ENCODE measurements around the gene PPA2.

PPA2 gene

GRCh38 chr4:105389167-105389566 is 84.7 kb downstream of the PPA2 start:
- DNase-seq = no peak

GRCh38 chr4:105387466-105387865 is 86.4 kb downstream of the PPA2 start:
- DNase-seq = no peak

DNA sequence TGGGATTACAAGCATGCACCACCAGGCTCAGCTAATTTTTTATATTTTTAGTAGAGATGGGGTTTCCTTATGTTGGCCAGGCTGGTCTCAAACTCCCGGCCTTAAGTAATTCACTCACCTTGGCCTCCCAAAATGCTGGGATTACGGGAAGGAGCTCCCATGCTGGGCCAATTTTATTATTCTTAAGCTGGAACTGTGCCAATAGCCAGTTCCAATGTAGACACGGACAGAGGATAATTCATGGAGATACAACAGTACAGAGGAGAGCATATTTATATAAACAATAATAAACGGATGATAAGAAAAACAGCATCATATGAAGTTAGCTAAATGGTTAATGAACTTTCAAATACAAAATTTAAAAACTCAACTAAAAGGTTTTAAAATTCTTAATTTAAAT is 87.8 kb downstream of the PPA2 start:
- DNase-seq = no peak

- DNase-seq = no peak
These were observed 99.8 kb downstream of the PPA2 start for GRCh38 chr4:105374071-105374470.

DNA sequence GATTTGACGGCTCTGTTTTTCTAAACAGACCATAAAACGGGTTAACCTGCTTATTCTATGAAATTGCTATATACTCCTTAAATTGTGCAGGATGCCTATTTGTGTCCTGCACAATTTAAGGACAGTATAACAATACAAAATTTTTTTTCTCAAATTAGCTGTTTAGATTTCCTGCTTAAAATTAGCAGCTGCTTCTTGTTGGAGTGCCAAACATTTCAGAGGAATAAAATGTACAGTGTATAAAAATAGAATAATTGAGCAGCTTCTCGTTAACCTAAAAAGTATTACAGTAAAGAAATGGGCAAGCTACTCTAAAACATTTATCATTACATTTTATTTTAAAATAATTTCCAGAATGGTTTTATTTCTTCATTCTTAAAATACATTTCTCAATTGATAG is 100.5 kb downstream of the PPA2 start:
- no peak for DNase-seq

- DNase-seq = no peak
These were observed 103.9 kb downstream of the PPA2 start for GRCh38 chr4:105369988-105370387.

DNA sequence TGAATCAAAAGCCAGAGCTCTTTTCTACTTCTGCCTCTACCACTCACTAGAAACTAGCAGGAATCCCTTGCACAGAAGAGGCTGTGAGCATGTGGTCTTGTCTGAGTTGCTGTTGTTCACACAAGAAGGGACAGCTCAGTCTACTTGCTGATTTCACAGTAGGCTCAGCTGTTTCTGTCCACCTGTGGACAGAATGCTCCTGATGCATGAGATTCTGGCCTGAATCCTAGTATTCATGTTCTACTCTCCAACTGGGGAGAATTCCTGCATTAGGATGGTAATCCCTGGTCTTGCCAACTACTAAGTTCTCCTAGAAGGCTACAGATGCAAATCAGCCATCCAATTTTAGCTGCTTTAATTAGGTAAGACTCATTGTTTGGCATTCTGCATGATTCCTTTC is 112.8 kb downstream of the PPA2 start:
- DNase-seq = no peak

DNA sequence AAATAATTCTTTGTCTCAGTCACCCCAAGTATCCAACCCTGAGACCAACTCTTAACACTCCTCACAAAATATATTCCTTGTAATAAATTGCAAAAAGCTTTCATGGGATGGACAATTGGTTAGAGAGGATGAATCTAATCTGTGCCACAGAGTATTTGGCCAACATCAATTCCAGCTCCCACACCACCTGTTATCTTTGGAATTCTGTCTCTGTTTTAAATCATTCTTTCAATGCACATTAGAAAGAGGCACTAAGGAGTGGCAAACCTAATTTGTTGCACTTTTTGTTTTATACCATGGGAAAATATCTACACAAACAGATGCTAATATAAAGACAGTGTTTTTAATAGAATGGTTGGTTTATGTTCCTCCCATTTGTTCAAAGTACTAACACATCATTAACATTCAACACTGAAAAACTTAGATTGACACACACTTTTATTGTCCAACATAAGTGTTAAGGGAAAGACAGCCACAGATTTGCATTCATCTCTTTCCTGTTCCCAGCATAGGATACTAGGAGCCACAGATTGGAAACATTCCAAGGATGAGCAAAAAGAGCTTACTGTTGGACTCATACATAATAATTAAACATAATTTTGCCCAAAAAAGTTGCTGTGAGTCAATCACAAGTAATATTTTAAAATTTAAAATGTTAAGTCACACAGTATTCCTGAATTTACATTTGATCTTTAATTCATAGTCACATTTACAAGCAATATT is 116.4 kb downstream of the PPA2 start:
- DNase-seq = no peak

DNA sequence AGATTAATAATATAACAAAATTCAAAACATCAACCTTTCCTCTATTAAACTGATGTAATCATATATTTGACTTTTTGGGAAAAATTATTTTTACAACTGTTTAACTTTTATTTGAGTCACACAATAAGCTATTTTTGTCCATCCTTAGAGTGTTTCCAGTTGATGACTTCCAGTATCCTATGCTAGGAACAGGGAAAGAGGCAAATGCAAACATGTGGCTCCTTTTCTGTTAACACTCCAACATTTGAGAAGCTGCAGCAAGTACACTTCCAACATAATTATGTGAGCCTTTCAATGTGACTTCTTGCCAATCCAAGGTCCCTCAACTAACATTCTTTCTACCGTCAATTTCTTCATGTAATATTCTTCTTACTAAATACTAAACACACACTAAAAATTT is 117.7 kb downstream of the PPA2 start:
- no peak for DNase-seq

- DNase-seq = no peak
These were observed 121.0 kb downstream of the PPA2 start for GRCh38 chr4:105352826-105353225.

DNA sequence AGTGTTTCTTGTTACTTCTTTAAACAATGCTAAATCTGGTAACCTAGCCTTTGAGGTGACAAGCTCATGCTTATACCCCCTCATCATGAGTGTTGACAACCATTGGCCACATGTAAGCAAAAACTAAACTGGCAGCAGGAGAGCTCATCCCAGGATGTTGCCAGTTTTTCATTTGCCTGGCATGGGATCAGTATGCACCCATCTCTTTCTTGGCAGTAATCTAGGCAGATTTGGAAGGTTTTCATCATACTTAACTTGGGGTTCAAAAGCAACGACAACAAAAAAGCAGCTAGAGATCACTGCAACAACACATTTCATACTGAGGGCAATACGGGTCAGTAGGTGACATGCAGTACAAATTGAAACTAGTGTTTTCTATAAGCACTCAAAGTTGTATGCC is 122.0 kb downstream of the PPA2 start:
- no peak for DNase-seq

- no peak for DNase-seq
These were observed 122.9 kb downstream of the PPA2 start for GRCh38 chr4:105350859-105351490.

DNA sequence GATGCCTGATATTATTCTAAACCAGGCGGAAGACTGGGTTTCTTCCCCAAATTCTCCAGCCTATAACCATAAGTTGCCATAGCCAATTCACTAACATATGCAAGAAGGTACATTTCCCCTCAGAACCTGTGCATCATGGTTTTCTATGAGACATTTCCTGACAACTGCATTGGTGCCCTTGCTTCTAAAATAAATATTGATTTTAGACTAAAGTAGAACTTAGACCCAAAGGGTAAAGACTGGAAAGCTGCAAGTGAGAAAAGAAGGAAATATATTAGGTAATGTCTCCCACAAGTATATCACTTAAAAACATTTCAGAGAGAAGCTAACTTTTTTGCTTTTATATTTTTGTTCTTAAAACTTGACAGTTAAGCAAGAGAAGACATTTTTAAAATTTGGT is 125.1 kb downstream of the PPA2 start:
- no peak for DNase-seq

DNA sequence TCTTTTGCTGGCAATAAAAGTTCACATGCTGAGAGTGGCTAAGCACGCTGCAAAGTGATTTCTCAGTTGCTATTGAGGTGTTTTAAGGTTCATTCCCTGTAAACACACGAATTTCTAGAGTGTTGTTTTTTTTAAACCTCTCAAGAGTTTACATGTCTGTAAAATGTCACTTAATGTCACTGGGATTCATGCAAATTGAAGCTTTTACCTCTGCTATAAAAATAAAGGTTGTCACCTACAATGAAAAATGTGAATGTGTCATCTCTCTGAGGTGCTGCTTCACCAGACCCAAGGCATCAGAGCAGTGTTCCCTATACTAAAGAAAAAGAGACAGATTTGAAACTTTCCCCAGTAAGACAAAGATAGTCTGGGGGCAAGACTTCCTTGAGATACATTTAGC is 127.0 kb downstream of the PPA2 start:
- no peak for DNase-seq

- DNase-seq = no peak
These were observed 128.0 kb downstream of the PPA2 start for GRCh38 chr4:105345838-105346237.

GRCh38 chr4:105345358-105345757 is 128.5 kb downstream of the PPA2 start:
- no peak for DNase-seq

GRCh38 chr4:105344141-105344540 is 129.7 kb downstream of the PPA2 start:
- no peak for DNase-seq

DNA sequence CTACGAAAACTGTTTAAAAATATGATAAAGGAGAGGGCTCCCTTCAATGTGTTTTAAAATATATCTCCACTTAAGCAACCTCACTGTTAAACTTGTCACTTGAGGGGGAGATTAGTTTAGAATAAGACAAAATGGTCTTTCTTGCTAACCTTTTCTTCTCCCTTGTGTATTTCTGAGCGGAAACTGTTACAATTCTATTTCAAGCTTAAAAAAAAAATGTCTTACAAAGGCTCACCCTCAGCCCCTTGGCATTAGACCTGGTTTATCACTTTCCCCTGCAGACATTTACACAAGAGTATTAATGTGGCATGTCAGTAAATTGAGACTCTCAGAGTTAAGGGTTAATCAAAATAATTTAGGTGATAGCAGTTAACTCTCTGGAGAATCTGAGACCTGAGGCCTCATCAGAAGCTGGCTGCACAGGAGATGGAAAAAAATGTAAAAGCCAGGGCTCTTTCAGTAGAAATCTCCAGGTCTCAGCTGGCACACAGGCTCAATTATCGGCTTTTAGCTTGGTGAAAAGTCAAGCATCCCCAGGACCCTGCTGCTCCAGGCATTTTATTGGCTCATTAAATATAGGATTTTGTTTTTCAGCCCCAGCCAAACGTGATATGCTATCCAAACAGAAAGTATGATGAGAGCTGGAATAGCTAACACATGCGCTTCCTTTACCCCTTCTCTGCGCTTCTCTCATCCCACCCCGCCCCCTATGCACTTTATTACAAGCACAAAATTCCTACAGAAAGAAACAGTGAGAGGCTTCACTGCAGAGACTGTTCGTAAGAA is 130.5 kb downstream of the PPA2 start:
- no peak for DNase-seq

GRCh38 chr4:105329081-105329480 is 144.8 kb downstream of the PPA2 start:
- DNase-seq = no peak

DNA sequence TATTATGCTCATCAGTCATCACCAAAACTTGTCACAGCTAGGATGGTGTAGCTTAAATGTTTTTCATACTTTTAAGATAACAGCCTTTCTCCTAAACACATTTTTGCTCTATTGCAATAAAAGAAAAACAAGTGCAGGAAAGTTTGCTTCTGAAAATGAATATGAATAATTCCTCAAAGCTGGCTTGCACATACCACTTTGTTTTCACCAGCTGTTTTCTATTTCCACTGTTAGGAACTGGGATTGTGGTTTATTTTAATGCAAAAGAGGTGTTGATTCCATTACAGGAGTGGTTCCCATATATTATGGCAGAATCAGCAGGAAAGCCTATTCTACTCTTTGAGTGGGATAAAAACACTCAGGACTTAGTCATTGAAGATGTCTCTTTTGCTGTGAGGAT is 145.9 kb downstream of the PPA2 start:
- no peak for DNase-seq

GRCh38 chr4:105327222-105327621 is 146.6 kb downstream of the PPA2 start:
- no peak for DNase-seq
